K562 (cell line): ENCODE results near the gene TMEM59. TPM values are rescaled to one million over a fixed set of nuclear protein-coding genes. Genes with fewer than 3 reads are reported as not detected.
A peak's percentile ranks its signal among the peaks of the same experiment; 100 is the strongest.

Source experiments
- BDP1 ChIP-seq: IDR thresholded peaks from 3 replicates; pipeline ENCODE4 v1.6.1; 2011; ENCODE audit not compliant: insufficient read length, insufficient read depth
- ELF1 ChIP-seq: fragments of 200-800 bp; sonication (Bioruptor generic); IDR thresholded peaks from 2 replicates; pipeline ENCODE4 v1.6.1; 2016; ENCODE audit warnings: missing genetic modification characterization, missing compliant biosample characterization
- GABPA ChIP-seq: fragments of 200-800 bp; sonication (Bioruptor generic); conservative IDR thresholded peaks from 2 replicates; pipeline ENCODE4 v1.6.1; 2016; ENCODE audit warnings: low read depth, missing genetic modification characterization, missing compliant biosample characterization
- GTF2F1 ChIP-seq: IDR thresholded peaks from 2 replicates; pipeline ENCODE4 v1.6.1; 2011; ENCODE audit warnings: low read depth, low read length, improper control_type of control experiment
- KAT7 ChIP-seq: sonication (generic); formaldehyde crosslinking; IDR thresholded peaks from 2 replicates; pipeline ENCODE4 v1.8.0; 2022; ENCODE audit warnings: missing genetic modification reagents, mild to moderate bottlenecking, borderline replicate concordance
- KDM5B ChIP-seq: fragments of 200-600 bp; sonication (generic); IDR thresholded peaks from 2 replicates; pipeline ENCODE4 v1.6.1; 2012; ENCODE audit warnings: low read depth, mild to moderate bottlenecking, moderate library complexity, low read length, control low read depth, inconsistent platforms; ENCODE audit not compliant: insufficient replicate concordance
- PHTF2 ChIP-seq: fragments of 250-450 bp; sonication (Bioruptor Pico); IDR thresholded peaks from 2 replicates; pipeline ENCODE4 v1.5.0; 2021; ENCODE audit warnings: mild to moderate bottlenecking
- SAP30 ChIP-seq: fragments of 200-600 bp; sonication (generic); IDR thresholded peaks from 2 replicates; pipeline ENCODE4 v1.6.1; 2012; ENCODE audit warnings: borderline replicate concordance, low read depth, mild to moderate bottlenecking, moderate library complexity, low read length, control low read depth, inconsistent platforms; ENCODE audit not compliant: insufficient read depth, poor library complexity, severe bottlenecking
- TEAD2 ChIP-seq: fragments of 450-650 bp; IDR thresholded peaks from 2 replicates; pipeline ENCODE4 v1.6.1; 2016; ENCODE audit warnings: missing genetic modification characterization, control low read depth, missing compliant biosample characterization
- polyA plus RNA-seq, 8 experiments: library from polyadenylated mRNA; depleted of rRNA in 4 of 8; stranded (reverse) in 5 of 8; unstranded in 3 of 8; fragments of >200 nt; fragmentation: Nextera tagmentation in 2 of 8; fragmentation: Illumina TruSeq in 1 of 8; extraction: Ambion mirVana in 2 of 8; extraction: Trizol in 1 of 8; gene quantifications; 2 replicates each; pipeline versions ENCODE4 v1.2.1 to v1.2.3, GENCODE V29; 2011 to 2014; ENCODE audit warnings: inconsistent platforms in 1 of 8, missing spikeins in 1 of 8
- total RNA-seq, 7 experiments: library from RNA; depleted of rRNA in 6 of 7; stranded (reverse); fragments of >200 nt in 6 of 7; fragmentation: Illumina TruSeq in 2 of 7; extraction: Trizol in 2 of 7; gene quantifications; 2 replicates each; pipeline versions ENCODE4 v1.2.1 to v1.2.3, GENCODE V29; 2011 to 2021; ENCODE audit warnings: low replicate concordance in 1 of 7
- TF ChIP-seq, protein P1 (sequence below): sonication (generic); formaldehyde crosslinking; IDR thresholded peaks from 2 replicates; pipeline ENCODE4 v1.8.0; 2022; ENCODE audit warnings: mild to moderate bottlenecking, missing genetic modification reagents
- TF ChIP-seq, protein P2 (sequence below): fragments of 250-450 bp; sonication (Bioruptor Pico); IDR thresholded peaks from 2 replicates; pipeline ENCODE4 v1.4.0; 2020; ENCODE audit warnings: borderline replicate concordance
- TF ChIP-seq, protein P3 (sequence below): fragments of 150-350 bp; conservative IDR thresholded peaks from 2 replicates; pipeline ENCODE4 v1.6.1; 2014; ENCODE audit warnings: low read length
- TF ChIP-seq, protein P4 (sequence below), 3 experiments: fragments of 200-800 bp in 1 of 3; fragments of 250-450 bp in 1 of 3; fragments of 450-650 bp in 1 of 3; sonication (Bioruptor Pico) in 1 of 3; sonication (Bioruptor generic) in 1 of 3; formaldehyde crosslinking in 1 of 3; IDR thresholded peaks; 2 replicates each; pipeline versions ENCODE4 v1.6.1 to v1.8.0; 2016 to 2022; ENCODE audit warnings: mild to moderate bottlenecking in 2 of 3, missing genetic modification characterization in 2 of 3, missing compliant biosample characterization in 1 of 3, moderate library complexity in 1 of 3

Gene TMEM59
- total and polyA plus RNA-seq, 9 of the 15 experiments (the other 6 are each of a cell fraction or from before 2014, with no cell fraction given): 93.1 to 316 (median 151) TPM

DNA sequence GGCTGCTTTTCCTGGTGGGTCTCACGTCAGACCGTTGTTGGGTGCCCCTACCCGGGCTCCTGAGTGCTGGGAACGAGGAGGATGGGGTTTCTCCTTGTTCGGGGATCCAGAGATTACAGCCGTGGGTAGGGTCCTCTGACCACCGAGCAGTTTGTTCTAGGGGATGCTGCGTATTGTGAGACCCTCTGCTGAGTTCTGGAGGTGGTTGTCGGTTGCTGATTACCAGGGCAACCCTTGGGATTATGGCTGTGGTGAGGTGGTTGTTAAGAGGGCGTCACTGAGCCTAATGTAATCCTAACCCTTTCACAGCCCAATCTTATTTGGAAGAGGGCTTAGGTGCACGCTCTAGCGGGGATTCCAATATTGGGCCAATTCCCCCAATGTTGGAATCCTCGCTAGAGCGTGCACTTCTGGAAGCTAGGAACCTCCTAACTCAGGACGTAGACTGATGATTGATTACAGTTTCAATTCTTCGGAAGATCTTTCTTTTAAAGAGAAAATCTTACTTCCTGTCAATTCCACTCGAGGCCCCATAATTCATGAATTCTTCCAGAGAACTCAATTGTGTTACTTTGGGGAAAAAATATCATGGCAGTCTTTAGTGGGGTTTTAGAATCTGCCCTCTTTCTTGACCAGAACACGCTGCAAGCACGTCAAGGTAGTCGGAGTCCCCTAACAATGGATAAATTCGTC, 887 bp upstream of the TMEM59 start (continued):
- TF ChIP-seq, protein P1, sequence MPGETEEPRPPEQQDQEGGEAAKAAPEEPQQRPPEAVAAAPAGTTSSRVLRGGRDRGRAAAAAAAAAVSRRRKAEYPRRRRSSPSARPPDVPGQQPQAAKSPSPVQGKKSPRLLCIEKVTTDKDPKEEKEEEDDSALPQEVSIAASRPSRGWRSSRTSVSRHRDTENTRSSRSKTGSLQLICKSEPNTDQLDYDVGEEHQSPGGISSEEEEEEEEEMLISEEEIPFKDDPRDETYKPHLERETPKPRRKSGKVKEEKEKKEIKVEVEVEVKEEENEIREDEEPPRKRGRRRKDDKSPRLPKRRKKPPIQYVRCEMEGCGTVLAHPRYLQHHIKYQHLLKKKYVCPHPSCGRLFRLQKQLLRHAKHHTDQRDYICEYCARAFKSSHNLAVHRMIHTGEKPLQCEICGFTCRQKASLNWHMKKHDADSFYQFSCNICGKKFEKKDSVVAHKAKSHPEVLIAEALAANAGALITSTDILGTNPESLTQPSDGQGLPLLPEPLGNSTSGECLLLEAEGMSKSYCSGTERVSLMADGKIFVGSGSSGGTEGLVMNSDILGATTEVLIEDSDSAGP: no peak
- TF ChIP-seq GABPA (tag): 0 out of 2 replicates have a peak, but pooled peaks have one; percentile 69
- no peak for TF ChIP-seq GTF2F1
- no peak for TF ChIP-seq TEAD2 (tag)
- TF ChIP-seq KDM5B: no peak
- TF ChIP-seq, protein P2, sequence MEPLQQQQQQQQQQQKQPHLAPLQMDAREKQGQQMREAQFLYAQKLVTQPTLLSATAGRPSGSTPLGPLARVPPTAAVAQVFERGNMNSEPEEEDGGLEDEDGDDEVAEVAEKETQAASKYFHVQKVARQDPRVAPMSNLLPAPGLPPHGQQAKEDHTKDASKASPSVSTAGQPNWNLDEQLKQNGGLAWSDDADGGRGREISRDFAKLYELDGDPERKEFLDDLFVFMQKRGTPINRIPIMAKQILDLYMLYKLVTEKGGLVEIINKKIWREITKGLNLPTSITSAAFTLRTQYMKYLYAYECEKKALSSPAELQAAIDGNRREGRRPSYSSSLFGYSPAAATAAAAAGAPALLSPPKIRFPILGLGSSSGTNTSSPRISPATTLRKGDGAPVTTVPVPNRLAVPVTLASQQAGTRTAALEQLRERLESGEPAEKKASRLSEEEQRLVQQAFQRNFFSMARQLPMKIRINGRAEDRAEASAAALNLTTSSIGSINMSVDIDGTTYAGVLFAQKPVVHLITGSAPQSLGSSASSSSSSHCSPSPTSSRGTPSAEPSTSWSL (CRISPR knock-in tag): no peak
- TF ChIP-seq ELF1: no peak
- peak; percentile 68 for TF ChIP-seq SAP30
- TF ChIP-seq, protein P3, sequence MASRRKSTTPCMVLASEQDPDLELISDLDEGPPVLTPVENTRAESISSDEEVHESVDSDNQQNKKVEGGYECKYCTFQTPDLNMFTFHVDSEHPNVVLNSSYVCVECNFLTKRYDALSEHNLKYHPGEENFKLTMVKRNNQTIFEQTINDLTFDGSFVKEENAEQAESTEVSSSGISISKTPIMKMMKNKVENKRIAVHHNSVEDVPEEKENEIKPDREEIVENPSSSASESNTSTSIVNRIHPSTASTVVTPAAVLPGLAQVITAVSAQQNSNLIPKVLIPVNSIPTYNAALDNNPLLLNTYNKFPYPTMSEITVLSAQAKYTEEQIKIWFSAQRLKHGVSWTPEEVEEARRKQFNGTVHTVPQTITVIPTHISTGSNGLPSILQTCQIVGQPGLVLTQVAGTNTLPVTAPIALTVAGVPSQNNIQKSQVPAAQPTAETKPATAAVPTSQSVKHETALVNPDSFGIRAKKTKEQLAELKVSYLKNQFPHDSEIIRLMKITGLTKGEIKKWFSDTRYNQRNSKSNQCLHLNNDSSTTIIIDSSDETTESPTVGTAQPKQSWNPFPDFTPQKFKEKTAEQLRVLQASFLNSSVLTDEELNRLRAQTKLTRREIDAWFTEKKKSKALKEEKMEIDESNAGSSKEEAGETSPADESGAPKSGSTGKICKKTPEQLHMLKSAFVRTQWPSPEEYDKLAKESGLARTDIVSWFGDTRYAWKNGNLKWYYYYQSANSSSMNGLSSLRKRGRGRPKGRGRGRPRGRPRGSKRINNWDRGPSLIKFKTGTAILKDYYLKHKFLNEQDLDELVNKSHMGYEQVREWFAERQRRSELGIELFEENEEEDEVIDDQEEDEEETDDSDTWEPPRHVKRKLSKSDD: no peak
- no peak for TF ChIP-seq BDP1
- TF ChIP-seq, protein P4, sequence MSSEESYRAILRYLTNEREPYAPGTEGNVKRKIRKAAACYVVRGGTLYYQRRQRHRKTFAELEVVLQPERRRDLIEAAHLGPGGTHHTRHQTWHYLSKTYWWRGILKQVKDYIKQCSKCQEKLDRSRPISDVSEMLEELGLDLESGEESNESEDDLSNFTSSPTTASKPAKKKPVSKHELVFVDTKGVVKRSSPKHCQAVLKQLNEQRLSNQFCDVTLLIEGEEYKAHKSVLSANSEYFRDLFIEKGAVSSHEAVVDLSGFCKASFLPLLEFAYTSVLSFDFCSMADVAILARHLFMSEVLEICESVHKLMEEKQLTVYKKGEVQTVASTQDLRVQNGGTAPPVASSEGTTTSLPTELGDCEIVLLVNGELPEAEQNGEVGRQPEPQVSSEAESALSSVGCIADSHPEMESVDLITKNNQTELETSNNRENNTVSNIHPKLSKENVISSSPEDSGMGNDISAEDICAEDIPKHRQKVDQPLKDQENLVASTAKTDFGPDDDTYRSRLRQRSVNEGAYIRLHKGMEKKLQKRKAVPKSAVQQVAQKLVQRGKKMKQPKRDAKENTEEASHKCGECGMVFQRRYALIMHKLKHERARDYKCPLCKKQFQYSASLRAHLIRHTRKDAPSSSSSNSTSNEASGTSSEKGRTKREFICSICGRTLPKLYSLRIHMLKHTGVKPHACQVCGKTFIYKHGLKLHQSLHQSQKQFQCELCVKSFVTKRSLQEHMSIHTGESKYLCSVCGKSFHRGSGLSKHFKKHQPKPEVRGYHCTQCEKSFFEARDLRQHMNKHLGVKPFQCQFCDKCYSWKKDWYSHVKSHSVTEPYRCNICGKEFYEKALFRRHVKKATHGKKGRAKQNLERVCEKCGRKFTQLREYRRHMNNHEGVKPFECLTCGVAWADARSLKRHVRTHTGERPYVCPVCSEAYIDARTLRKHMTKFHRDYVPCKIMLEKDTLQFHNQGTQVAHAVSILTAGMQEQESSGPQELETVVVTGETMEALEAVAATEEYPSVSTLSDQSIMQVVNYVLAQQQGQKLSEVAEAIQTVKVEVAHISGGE (CRISPR knock-in tag; IDR thresholded peaks at IDR 0.05): peak in 1 of 3 experiments; percentile 15; a peak in 1 of 6 replicates
- TF ChIP-seq KAT7 (CRISPR knock-in tag): 0 out of 2 replicates have a peak, but pooled peaks have one; percentile 42
- TF ChIP-seq PHTF2: no peak
